MM.1S (cell line): ENCODE results near the gene GNAS-AS1.

Source experiments
- CTCF ChIP-seq: fragments of 300-600 bp; sonication (generic); IDR thresholded peaks from 2 replicates; pipeline ENCODE4 v1.5.1; 2016; ENCODE audit warnings: antibody characterized with exemption, low read length, mixed read lengths
- EZH2phosphoT487 ChIP-seq: fragments of 300-600 bp; sonication (generic); IDR thresholded peaks from 2 replicates; pipeline ENCODE4 v1.6.1; 2018; ENCODE audit warnings: antibody characterized with exemption, low read length

- no peak for TF ChIP-seq CTCF
- no peak for TF ChIP-seq EZH2phosphoT487
Observed at GRCh38 chr20:58797371-58798338, 53.0 kb downstream of the GNAS-AS1 start.
